GM19328 (cell line): Measurements from ENCODE around the gene PODXL.

Experiments used
- ATAC-seq: cut with Tn5 transposase; IDR thresholded peaks from one replicate; pipeline ENCODE4 v1.9.1; 2021; ENCODE audit warnings: mild to moderate bottlenecking, moderate library complexity; ENCODE audit not compliant: unreplicated experiment

PODXL gene

GRCh38 chr7:131568510-131568909 lies 12.1 kb upstream of the PODXL start:
- no peak for ATAC-seq

- no peak for ATAC-seq
Observed at GRCh38 chr7:131564640-131565039, 8.2 kb upstream of the PODXL start.

- ATAC-seq = no peak
Observed at GRCh38 chr7:131563918-131564317, 7.5 kb upstream of the PODXL start.

GRCh38 chr7:131562941-131563340 lies 6.5 kb upstream of the PODXL start:
- ATAC-seq = no peak

GRCh38 chr7:131560061-131560460 lies 3.6 kb upstream of the PODXL start:
- ATAC-seq = no peak

GRCh38 chr7:131557652-131558385 lies 1.4 kb upstream of the PODXL start:
- ATAC-seq = no peak

- ATAC-seq = no peak
Observed at GRCh38 chr7:131556909-131557651, 652 bp upstream of the PODXL start.

GRCh38 chr7:131555552-131556052 lies 826 bp downstream of the PODXL start:
- no peak for ATAC-seq

GRCh38 chr7:131554880-131555516 lies 1.4 kb downstream of the PODXL start:
- ATAC-seq = no peak

- no peak for ATAC-seq
Observed at GRCh38 chr7:131553931-131554330, 2.5 kb downstream of the PODXL start.

- ATAC-seq = no peak
Observed at GRCh38 chr7:131552053-131552452, 4.4 kb downstream of the PODXL start.

- no peak for ATAC-seq
Observed at GRCh38 chr7:131550846-131551245, 5.6 kb downstream of the PODXL start.

GRCh38 chr7:131548371-131548770 lies 8.1 kb downstream of the PODXL start:
- no peak for ATAC-seq

- ATAC-seq = no peak
Observed at GRCh38 chr7:131547589-131547988, 8.8 kb downstream of the PODXL start.

GRCh38 chr7:131546583-131547141 lies 9.8 kb downstream of the PODXL start:
- no peak for ATAC-seq

GRCh38 chr7:131546126-131546525 lies 10.3 kb downstream of the PODXL start:
- no peak for ATAC-seq

- no peak for ATAC-seq
Observed at GRCh38 chr7:131544449-131545301, 11.8 kb downstream of the PODXL start.

- ATAC-seq = no peak
Observed at GRCh38 chr7:131544021-131544420, 12.4 kb downstream of the PODXL start.

GRCh38 chr7:131543298-131543697 lies 13.1 kb downstream of the PODXL start:
- ATAC-seq = no peak

GRCh38 chr7:131540491-131541162 lies 15.8 kb downstream of the PODXL start:
- no peak for ATAC-seq
